Fibroblast of skin of right biceps (primary cell): ENCODE measurements around the gene SRD5A1.
"Not testable (repeated sequence)": the region's sequence is repeated elsewhere in the genome, so short reads cannot be mapped to it uniquely, and the experiment has no call there.

Experiments used
- DNase-seq: peaks from one replicate; pipeline ENCODE4 v3.0.0-alpha.2; 2013

Gene SRD5A1

DNA sequence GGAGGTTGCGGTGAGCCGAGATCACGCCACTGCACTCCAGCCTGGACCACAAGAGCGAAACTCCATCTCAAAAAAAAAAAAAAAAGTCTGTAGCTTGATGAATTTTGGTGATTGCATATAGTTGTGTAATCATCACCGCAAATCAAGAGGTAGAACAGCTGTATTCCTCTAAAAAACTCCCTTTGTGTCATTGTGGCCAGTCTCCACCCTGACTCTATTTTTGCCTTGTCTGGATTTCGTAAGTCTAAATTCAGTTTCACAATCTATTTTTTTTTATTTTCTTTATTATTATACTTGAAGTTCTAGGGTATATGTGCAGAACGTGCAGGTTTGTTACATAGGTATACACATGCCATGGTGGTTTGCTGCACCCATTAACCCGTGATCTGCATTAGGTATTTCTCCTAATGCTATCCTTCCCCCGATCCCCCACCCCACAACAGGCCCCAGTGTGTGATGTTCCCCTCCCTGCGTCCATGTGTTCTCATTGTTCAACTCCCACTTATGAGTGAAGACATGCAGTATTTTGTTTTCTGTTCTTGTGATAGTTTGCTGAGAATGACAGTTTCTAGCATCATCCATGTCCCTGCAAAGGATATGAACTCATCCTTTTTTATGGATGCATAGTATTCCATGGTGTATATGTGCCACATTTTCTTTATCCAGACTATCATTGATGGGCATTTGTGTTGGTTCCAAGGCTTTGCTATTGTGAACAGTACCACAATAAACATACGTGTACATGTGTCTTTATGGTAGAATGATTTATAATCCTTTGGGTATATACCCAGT lies 12.5 kb downstream of the SRD5A1 start:
- DNase-seq: not testable (repeated sequence)

DNA sequence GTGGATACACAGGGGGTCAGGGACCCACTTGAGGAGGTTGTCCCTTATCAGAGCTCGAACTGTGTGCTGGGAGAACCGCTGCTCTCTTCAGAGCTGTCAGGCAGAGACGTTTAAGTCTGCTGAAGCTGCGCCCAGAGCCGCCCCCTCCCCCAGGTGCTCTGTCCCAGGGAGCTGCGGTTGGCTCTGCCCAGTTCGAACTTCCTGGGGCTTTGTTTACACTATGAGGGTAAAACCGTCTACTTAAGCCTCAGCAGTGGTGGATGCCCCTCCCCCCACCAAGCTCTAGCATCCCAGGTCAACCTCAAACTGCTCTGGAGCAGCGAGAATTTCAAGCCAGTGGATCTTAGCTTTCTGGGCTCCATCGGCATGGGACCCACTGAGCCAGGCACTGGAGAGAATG lies 15.9 kb downstream of the SRD5A1 start:
- no peak for DNase-seq

DNA sequence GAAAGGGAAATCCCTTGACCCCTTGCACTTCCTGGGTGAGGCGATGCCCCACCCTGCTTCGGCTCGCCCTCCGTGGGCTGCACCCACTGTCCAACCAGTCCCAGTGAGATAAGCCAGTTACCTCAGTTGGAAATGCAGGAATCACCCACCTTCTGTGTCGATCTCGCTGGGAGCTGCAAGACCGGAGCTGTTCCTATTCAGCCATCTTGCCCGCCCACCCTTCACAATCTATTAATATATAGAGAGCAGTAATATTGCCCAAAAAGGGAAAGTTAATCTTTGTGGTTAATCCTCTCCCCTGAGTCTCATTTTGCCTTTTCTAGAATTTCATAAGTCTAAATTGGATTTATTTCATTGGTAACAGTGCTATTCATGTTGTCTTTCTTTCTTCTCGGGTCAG lies 16.4 kb downstream of the SRD5A1 start:
- no peak for DNase-seq

DNA sequence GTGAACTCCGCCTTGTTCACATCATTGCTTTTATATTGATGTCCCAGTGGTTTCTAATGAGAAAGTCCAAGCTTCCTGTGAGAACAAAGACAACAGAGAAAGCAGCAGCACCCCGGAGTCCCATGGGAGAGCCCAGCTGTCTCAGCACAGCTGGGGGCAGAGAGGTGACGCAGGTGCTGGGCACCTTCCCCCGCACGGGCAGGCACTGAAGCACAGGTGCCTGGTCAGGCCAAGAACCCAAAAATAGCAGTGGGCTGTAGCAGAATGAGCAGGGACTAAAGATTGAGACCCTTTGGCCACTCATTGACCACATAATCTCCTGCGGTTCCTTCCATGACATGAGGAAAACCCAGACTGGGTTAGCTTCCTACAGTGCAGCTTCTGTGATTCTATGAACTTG lies 18.8 kb downstream of the SRD5A1 start:
- no peak for DNase-seq

DNA sequence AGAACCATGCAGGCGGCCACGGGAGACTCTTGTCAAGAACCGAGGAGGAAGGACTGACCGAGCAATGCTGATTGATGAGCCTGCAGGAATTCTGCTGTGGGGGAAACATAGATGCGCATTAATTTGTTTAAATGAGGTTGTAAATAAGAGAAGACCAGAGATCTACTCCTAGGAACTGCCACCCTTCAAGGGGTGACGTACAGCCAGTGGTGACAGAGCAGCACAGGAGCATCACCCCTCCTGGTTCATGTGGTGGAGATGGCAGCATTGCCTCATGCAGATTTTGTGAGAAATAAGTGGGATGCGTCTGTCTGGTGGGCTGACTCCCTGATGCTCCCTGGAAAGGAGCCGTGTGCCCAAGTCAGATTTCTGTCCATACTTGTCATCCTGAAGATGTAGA lies 22.2 kb downstream of the SRD5A1 start:
- no peak for DNase-seq

DNA sequence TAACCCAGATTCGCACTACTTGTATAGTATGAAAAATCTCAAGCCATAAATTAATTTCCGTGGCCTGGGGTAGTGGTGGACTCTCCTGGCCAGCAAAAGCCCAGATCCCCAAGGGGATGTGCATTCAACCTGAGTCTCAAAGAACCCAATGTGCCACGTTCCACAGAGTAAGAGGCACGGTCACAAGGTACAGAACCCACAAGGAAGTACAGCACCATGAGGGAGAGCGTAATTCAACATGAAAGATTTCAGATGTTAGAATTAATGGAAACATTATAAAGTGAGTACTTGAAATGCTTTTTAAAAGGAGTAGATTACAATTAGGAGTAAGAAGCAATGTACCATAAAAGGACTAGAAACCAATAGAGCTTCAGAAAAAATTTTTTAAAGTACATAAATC lies 23.4 kb downstream of the SRD5A1 start:
- no peak for DNase-seq

DNA sequence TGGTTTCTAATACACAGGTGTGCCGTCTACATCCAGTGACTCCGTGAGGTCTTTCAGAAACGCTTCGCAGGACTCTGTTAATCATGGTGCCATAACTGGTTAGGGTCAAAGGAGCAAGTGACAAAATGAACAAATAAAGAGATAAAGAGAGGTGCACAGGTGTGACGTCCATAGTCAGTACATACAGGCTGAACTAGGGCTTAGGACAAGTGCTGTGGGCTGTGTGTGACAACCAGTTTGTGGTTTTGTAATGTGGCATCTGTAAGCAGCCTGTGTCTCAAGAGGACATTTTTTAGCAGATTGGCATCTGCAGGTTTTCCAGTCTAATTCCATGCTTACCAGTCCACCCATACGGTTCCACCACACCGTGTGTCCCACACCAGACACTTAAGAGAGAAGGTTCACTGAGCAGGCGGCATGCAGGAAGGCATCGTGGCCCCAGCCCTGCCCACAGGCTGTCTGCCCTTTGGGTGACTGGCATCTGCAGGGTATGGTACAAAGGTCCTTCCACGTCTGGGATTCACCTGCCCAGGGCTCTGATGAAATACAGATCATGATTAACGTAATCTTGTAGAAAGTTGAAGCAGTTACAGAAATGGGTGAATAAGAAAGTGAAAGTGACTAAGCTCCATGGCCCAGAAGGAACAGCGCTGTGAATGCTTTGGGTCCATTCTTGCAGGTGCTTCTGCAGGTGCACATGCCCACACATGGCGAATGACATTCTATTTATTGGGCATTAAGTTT lies 26.9 kb downstream of the SRD5A1 start:
- DNase-seq: no peak

- no peak for DNase-seq
These were observed 27.4 kb downstream of the SRD5A1 start for GRCh38 chr5:6660688-6661087.

DNA sequence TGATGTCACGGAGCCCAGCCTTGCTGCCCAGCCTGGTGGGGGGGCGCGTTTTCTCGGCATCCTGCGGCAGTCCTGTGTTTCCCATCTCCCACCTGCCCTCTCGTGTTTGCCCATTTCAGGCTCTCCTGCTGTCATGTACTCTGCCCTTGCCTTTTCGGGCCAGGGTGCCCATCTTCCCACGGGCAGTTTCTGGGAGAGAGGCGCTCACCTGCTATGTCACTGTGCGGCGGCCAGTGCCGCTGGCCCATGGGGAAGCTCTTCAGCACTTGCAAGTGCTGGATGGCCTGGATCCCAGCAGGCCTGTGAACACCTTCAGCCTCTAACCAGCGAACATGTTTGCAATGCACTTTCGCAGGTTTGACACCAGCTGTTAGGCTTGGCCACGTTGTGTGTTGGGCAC lies 33.5 kb downstream of the SRD5A1 start:
- DNase-seq: no peak

DNA sequence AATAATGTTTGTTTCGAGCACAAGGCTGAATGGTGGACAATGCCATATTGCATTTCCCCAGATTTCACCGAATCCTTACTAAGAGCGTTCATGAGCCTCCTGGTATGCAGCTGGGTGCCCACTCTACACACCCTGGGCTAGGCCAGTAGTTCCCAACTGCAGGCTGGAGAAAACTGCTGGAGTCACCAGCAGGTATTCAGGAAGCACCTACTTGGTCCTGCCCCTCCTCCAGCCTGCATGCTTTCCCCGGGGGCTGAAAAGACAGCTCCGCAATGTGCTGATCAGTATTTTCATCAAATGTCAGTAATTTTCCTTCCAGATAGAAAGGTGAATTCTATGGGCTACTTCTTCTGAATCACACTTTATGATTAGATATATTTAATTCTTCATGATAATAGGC lies 34.4 kb downstream of the SRD5A1 start:
- DNase-seq: no peak

DNA sequence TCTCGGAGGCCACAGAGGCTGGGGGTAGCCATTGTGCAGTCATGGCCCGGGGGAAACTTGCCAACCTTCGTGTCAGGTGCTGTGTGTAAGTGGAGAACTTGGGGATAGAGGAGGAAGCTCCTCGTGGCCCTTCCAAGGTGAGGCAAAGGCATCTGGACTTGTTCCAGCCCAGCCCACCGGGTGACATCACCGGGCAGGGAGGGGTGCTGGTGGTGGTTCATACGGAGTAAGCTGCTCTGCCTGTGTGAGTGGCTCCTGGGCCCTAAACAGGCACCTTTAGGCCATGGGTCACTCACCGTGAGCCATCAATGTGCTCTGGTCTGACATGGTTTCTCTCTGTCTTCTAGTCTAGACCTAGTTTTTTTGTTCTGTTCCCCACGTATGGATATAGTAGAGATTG lies 35.5 kb downstream of the SRD5A1 start:
- DNase-seq: not testable (repeated sequence)

GRCh38 chr5:6673031-6673430 lies 39.8 kb downstream of the SRD5A1 start:
- DNase-seq: no peak

DNA sequence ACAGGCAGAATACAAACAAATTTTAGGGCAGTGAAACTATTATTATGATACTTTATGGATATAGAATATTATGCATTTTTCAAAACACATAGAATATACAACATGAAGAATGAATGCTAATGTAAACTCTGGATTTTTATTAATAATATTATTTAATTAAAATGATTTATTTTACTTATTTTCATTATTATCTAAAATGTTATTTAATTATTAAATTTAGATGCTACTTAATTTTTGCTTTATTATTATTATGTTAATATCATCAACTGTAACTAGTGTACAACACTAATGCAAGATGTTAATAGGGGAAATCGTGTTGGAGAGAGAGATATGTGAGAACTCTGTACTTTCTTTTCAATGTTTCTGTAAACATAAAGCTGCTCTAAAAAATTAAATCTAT lies 40.7 kb downstream of the SRD5A1 start:
- DNase-seq: no peak

GRCh38 chr5:6674421-6674820 lies 41.2 kb downstream of the SRD5A1 start:
- no peak for DNase-seq

GRCh38 chr5:6674886-6675285 lies 41.6 kb downstream of the SRD5A1 start:
- DNase-seq: no peak

GRCh38 chr5:6675784-6676491 lies 42.7 kb downstream of the SRD5A1 start:
- peak; percentile 2 for DNase-seq

GRCh38 chr5:6676702-6677101 lies 43.5 kb downstream of the SRD5A1 start:
- DNase-seq: peak; percentile 24

DNA sequence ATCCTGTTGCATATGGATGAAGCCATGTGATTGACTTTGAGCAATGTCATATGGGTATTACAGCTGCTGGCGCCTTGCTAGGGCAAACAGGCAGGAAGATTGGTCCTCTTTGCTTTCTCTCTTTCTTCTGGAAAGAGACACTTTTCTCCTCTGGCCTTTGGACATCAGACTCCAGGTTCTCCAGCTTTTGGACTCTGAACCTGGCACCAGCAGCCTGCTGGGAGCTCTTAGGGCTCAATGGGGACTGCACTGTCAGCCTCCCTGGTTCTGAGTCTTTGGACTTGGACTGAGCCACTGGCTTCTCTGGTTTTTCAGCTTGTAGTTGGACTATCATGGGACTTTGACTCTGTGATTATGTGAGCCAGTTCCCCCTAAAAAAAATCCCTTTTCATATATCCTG lies 45.1 kb downstream of the SRD5A1 start:
- DNase-seq: no peak

DNA sequence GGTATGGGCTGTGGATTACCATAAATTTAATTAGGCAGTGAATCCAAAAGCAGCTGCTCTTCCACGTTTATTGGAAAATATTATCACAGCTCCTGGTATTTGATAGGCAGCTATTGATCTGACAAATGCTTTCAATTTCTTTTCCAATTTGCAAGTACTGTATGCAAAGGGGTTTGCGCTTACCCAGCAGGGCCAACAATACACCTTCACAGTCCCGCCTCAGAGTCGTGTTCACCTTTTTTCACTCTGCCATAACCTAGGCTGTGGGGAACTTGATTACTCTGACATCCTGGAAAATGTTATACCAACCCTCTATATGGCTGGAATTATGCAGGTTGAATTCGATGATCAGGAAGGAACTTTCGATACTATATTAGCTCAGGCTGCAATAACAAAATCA lies 47.7 kb downstream of the SRD5A1 start:
- DNase-seq: no peak

- no peak for DNase-seq
These were observed 48.4 kb downstream of the SRD5A1 start for GRCh38 chr5:6681682-6682081.

GRCh38 chr5:6682239-6682638 lies 49.0 kb downstream of the SRD5A1 start:
- no peak for DNase-seq

DNA sequence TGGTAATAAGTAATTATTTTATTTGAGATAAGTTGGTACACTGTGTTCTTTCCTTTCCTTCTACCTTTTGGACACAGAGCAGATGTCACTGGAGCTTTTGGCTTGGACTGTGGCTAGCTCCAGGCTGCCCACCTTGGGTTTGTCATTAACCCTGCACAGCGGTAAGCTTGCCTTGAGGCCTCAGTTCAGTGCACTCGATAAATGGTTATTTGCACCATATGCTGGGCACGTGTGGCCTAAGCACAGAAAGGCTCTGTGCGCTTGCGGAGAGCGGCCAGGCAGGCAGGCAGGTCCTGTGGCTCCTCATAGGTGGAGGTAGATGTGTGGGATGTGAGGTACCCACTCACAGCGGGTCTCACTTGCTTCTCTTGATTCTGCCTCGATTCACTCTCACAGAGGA lies 50.0 kb downstream of the SRD5A1 start:
- DNase-seq: no peak

DNA sequence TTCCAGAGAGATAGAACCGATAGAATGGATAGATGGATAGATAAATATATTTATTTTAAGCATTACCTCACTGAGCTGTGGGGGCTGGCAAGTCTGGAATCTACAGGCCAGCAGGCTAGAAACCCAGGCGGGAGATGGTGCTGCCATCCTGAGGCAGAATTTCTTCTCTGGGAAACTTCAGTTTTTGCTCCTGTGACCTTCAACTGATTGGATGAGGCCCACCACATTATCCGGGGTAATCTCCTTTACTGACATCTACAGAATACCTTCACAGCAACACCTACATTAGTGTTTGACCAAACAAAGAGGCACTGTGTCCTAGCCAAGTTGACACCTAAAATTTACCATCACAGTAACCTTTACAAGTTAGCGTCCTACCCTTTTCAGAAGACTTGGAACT lies 50.8 kb downstream of the SRD5A1 start:
- no peak for DNase-seq

DNA sequence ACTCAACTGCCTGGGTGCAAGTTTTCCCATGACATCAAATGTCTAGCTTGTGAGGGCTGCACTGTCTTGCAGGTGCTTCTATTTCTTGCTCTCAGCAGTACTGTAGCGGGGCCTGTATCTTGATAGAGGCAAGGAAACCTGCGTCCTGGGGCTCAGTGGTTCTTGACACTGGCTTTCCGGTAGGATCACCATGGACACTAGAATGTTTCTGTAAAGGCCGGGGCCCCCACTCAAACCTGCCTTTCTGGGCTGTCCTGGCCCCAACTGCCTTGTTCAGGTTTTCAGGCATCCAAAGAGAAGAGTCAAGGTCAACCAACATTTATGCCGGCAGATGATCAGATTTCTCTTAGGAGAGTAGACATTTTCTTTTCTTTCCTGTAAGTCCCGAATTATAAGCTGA lies 53.3 kb downstream of the SRD5A1 start:
- DNase-seq: no peak
